ENCODE measurements around the gene LY9. TPM values are rescaled to one million over a fixed set of nuclear protein-coding genes. Genes with fewer than 3 reads are reported as not detected.

Gene LY9
- polyA plus RNA-seq, 3 donors = 1.4 to 2.7 (median 1.7) TPM

- Histone ChIP-seq H2AFZ (ENCODE audit: insufficient read depth, low read depth, low read length, poor library complexity, severe bottlenecking) (no peak overlapping the region), H3K36me3 (replicated peaks in 1 of 2; ENCODE audit: control insufficient read depth in 1 of 2, insufficient read depth in 2 of 2, low read length in 2 of 2) (no peaks in the 10 kb centered on the region), H3K27ac (ENCODE audit: low read depth in 1 of 2, low read length in 2 of 2) (no peak overlapping the region), H3K9me3 (replicated peaks in 1 of 2; ENCODE audit: control insufficient read depth in 1 of 2, insufficient read depth in 1 of 2, low read length in 2 of 2) (no peaks in the 10 kb centered on the region), H3K9ac (ENCODE audit: insufficient read depth, low read length, poor library complexity, severe bottlenecking) (no peak overlapping the region), H3K4me3 (replicated peaks in 1 of 3; ENCODE audit: low read depth in 2 of 3, low read length in 3 of 3) (no peak overlapping the region), H3K79me2 (ENCODE audit: insufficient read depth, low read length) (no peaks in the 10 kb centered on the region), H3K4me1 (ENCODE audit: control insufficient read depth in 1 of 2, insufficient read depth in 2 of 2, low read length in 2 of 2) (peaks cover 8 to 13% of the 10 kb centered on the region in 2 donors), H3K27me3 (ENCODE audit: control insufficient read depth in 2 of 2, insufficient read depth in 2 of 2, low read length in 2 of 2) (no peaks in the 10 kb centered on the region), H3K4me2 (replicated peaks; ENCODE audit: extremely low read depth, low read length, poor library complexity, severe bottlenecking) (no peak overlapping the region), H4K20me1 (ENCODE audit: insufficient read depth, low read length) (no peaks in the 10 kb centered on the region)
- no peak for DNase-seq
- no peak for TF ChIP-seq CTCF (IDR thresholded peaks at IDR 0.05)
- Mint-ChIP-seq H3K4me3 (no peak overlapping the region), H3K27me3 (ENCODE audit: low read depth in 3 of 3) (peaks cover 0 to 11% (median 6%) of the 10 kb centered on the region in 3 donors), H3K4me1 (peaks cover 9% of the 10 kb centered on the region), H3K36me3 (peaks cover 8 to 22% of the 10 kb centered on the region in 2 donors), H3K9me3 (no peaks in the 10 kb centered on the region), H3K27ac (no peak overlapping the region)
- intact Hi-C loops (cut with micrococcal nuclease) = no loop called here
Observed at GRCh38 chr1:160753594-160753993, 42.4 kb upstream of the LY9 start.

GRCh38 chr1:160755461-160755860 lies 40.5 kb upstream of the LY9 start:
- Mint-ChIP-seq H3K27me3 (ENCODE audit: low read depth in 3 of 3) (peaks cover 0 to 11% (median 6%) of the 10 kb centered on the region in 3 donors), H3K9me3 (no peaks in the 10 kb centered on the region), H3K27ac (no peak overlapping the region), H3K36me3 (peaks cover 4 to 18% of the 10 kb centered on the region in 2 donors), H3K4me3 (no peak overlapping the region), H3K4me1 (peaks cover 2% of the 10 kb centered on the region)
- no peak overlapping the region for H3K4me3 ChIP-seq (replicated peaks in 1 of 3; ENCODE audit: low read depth in 2 of 3, low read length in 3 of 3)
- H3K4me1 ChIP-seq (ENCODE audit: control insufficient read depth in 1 of 2, insufficient read depth in 2 of 2, low read length in 2 of 2) = no peaks in the 10 kb centered on the region
- H3K27ac ChIP-seq (ENCODE audit: low read depth in 1 of 2, low read length in 2 of 2) = no peak overlapping the region
- no peaks in the 10 kb centered on the region for H3K27me3 ChIP-seq (ENCODE audit: control insufficient read depth in 2 of 2, insufficient read depth in 2 of 2, low read length in 2 of 2)
- no CpG with 5 or more reads among the region's 2 CpGs for WGBS (ENCODE audit: insufficient coverage)
- H4K20me1 ChIP-seq (ENCODE audit: insufficient read depth, low read length) = no peaks in the 10 kb centered on the region
- intact Hi-C loops (cut with micrococcal nuclease) = no loop called here
- H3K79me2 ChIP-seq (ENCODE audit: insufficient read depth, low read length) = no peaks in the 10 kb centered on the region
- no peaks in the 10 kb centered on the region for H3K9me3 ChIP-seq (replicated peaks in 1 of 2; ENCODE audit: control insufficient read depth in 1 of 2, insufficient read depth in 1 of 2, low read length in 2 of 2)
- H3K9ac ChIP-seq (ENCODE audit: insufficient read depth, low read length, poor library complexity, severe bottlenecking) = no peak overlapping the region
- H3K4me2 ChIP-seq (replicated peaks; ENCODE audit: extremely low read depth, low read length, poor library complexity, severe bottlenecking) = no peak overlapping the region
- TF ChIP-seq CTCF (IDR thresholded peaks at IDR 0.05) = no peak
- DNase-seq = no peak
- no peaks in the 10 kb centered on the region for H3K36me3 ChIP-seq (replicated peaks in 1 of 2; ENCODE audit: control insufficient read depth in 1 of 2, insufficient read depth in 2 of 2, low read length in 2 of 2)
- no peak overlapping the region for H2AFZ ChIP-seq (ENCODE audit: insufficient read depth, low read depth, low read length, poor library complexity, severe bottlenecking)

Data from CD14-positive monocyte (primary cell).